Left kidney (tissue), 8 donors: ENCODE measurements around the gene GIMAP4. TPM values are rescaled to one million over a fixed set of nuclear protein-coding genes. Genes with fewer than 3 reads are reported as not detected.
"Not testable (repeated sequence)": the region's sequence is repeated elsewhere in the genome, so short reads cannot be mapped to it uniquely, and the experiment has no call there.

Experiments
- DNase-seq: peaks from one replicate; pipeline ENCODE4 v3.0.0-alpha.2; 2013
- long read RNA-seq, 8 donors: transcript quantifications; one replicate each; lab custom pipeline, GENCODE V29; 2026
- polyA plus RNA-seq: library from polyadenylated mRNA; unstranded; fragments of 120-200 nt; gene quantifications from one replicate; pipeline ENCODE4 v1.2.1, GENCODE V29; 2013; ENCODE audit not compliant: insufficient read length

GIMAP4 gene
- polyA plus RNA-seq = 26.3 TPM
- long read RNA-seq, donor 1, transcript GIMAP4-201 (3 exons, 2,060 nt) = major isoform, 13 of 13 reads
- long read RNA-seq, donor 1, partial matches to known transcripts = 0 of 13 reads
- long read RNA-seq, donor 1, other reads (novel, unspliced or antisense) = 0 of 13 reads
- long read RNA-seq, donor 2, transcript GIMAP4-201 (3 exons, 2,060 nt) = major isoform, 7 of 7 reads
- long read RNA-seq, donor 2, partial matches to known transcripts = 0 of 7 reads
- long read RNA-seq, donor 2, other reads (novel, unspliced or antisense) = 0 of 7 reads
- long read RNA-seq, donor 3, transcript GIMAP4-201 (3 exons, 2,060 nt) = major isoform, 8 of 9 reads
- long read RNA-seq, donor 3, partial matches to known transcripts = 0 of 9 reads
- long read RNA-seq, donor 3, other reads (novel, unspliced or antisense) = 0 of 9 reads
- long read RNA-seq, donor 4 = 0 reads
- long read RNA-seq, donor 5, transcript GIMAP4-201 (3 exons, 2,060 nt) = major isoform, 15 of 26 reads
- long read RNA-seq, donor 5, partial matches to known transcripts = 0 of 26 reads
- long read RNA-seq, donor 5, other reads (novel, unspliced or antisense) = 10 of 26 reads
- long read RNA-seq, donor 6, partial matches to known transcripts = 0 of 3 reads
- long read RNA-seq, donor 6, other reads (novel, unspliced or antisense) = 0 of 3 reads
- long read RNA-seq, donor 7, transcript GIMAP4-201 (3 exons, 2,060 nt) = major isoform, 9 of 9 reads
- long read RNA-seq, donor 7, partial matches to known transcripts = 0 of 9 reads
- long read RNA-seq, donor 7, other reads (novel, unspliced or antisense) = 0 of 9 reads
- long read RNA-seq, donor 8, partial matches to known transcripts = 0 of 3 reads
- long read RNA-seq, donor 8, other reads (novel, unspliced or antisense) = 0 of 3 reads

DNA sequence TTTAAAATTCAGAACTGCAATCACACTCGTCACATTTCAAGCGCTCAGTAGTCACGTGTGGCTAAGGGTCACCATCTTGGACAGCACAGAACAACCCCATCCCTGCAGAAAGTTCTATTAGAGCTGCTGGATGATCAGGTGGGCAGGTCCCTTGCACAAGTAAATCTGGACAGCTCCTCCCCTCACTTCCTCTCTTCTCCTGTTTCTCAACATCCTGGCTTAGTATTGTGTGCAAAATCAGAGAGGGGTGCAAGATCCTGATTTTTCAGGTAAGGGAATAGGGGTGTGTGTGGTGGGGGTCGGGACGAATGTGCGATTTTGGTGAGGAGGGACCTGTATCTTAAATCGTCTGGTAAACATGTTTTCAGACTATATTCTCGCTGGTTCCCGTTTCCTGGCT is at the start of gene GIMAP4:
TSS of gene GIMAP4 (plus strand) at position 222 of the 400 bp plus-strand sequence. CDS start 2,512 bp downstream, outside the sequence.
- no peak for DNase-seq

DNA sequence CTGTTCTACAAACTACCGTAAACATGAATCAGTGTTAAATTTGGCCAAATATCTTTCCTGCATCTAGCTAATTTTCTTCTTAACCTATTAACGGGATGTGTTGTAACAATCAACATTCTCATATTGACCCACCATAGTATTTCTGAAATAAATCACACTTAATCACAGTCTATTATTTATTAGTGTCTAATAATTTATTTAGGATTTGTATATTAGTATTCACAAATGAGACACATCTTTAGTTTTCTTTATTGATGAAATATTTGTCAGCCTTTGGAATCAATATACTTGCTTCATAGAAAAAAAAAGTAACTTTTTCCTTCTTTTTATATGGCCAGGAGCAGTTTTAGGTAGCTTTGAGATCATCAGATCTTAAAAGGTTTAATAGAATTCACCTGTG is 47.9 kb upstream of the GIMAP4 start:
- no peak for DNase-seq

DNA sequence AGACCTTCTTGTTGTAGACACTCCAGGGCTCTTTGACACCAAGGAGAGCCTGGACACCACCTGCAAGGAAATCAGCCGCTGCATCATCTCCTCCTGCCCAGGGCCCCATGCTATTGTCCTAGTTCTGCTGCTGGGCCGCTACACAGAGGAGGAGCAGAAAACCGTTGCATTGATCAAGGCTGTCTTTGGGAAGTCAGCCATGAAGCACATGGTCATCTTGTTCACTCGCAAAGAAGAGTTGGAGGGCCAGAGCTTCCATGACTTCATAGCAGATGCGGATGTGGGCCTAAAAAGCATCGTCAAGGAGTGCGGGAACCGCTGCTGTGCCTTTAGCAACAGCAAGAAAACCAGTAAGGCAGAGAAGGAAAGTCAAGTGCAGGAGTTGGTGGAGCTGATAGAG is 47.0 kb upstream of the GIMAP4 start:
- DNase-seq = no peak

DNA sequence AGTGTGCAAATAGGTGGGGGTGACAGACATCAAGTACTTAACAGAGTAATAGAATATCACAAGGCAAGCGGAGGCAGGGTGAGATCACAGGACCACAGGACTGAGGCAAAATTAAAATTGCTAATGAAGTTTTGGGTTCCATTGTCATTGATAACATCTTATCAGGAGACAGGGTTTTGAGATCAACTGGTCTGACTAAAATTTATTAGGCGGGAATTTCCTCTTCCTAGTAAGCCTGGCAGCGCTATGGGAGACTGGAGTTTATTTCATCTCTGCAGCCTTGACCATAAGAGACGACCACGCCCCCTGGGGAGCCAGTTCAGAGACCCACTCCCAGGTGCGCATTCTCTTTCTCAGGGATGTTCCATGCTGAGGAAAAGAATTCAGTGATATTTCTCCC is 44.3 kb upstream of the GIMAP4 start:
- DNase-seq = not testable (repeated sequence)

DNA sequence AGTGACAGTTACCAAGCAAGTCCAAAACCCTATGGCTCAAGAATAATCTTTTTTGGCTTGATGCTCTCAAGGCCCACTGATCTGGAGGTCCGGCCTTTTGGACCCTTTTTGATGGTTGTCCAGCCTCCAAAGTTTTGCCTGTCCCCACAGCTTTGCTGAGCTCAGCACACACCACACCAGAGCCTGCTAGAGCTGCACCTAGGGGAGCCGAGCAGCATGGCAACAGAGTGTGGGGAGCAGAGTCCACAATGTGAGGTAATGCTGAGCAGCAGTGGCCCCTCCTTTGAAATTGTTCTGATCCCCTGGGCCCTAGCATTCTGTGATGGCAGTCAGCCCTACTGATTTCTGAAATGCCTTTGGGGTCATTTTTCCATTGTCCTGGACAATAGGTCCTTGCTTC is 43.2 kb upstream of the GIMAP4 start:
- DNase-seq = no peak

DNA sequence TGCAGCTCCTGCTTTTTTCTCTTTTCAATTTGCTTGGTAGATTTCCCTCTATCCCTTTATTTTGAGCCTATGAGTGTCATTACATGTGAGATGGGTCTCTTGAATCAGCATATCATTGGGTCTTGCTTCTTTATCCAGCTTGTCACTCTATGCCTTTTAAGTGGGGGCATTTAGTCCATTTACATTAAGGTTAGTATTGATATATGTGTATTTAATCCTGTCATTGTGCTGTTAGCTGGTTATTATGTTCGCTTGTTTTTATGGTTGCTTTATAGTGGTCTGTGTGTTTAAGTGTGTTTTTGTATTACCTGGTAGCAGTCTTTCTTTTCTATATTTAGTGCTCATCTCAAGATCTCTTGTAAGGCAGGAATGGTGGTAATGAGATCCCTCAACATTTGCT is 35.5 kb upstream of the GIMAP4 start:
- no peak for DNase-seq

DNA sequence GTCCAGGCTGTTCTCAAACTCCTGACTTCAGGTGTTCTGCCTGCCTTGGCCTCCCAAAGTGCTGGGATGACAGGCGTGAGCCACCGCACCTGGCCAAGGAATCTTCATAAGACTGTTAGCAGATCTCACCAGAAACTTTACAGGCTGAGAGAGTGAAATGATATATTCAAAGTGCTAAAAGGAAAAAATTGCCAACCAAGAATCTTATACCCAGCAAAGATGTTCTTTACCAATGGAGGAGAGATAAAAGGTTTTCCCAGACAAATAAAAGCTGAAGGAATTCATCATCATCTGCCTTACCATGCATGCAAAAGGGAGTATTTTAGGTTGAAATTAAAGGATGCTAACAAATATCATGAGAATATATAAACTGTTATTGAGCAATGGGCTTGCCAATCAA is 28.9 kb upstream of the GIMAP4 start:
- DNase-seq = no peak

DNA sequence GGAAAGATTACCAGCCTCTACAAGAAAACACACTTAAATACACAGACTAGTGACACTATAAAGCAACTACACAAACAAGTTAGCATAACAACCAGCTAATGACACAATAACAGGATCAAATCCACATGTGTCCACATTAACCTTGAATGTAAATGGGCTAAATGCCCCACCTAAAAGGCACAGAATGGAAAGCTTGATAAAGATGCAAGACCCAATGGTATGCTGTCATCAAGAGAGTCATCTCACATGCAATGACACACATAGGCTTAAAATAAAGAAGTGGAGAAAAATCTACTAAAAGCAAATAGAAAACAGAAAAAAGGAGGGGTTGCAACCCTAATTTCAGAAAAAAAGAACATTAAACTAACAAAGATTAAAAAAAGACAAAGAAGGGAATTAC is 14.0 kb upstream of the GIMAP4 start:
- DNase-seq = no peak

DNA sequence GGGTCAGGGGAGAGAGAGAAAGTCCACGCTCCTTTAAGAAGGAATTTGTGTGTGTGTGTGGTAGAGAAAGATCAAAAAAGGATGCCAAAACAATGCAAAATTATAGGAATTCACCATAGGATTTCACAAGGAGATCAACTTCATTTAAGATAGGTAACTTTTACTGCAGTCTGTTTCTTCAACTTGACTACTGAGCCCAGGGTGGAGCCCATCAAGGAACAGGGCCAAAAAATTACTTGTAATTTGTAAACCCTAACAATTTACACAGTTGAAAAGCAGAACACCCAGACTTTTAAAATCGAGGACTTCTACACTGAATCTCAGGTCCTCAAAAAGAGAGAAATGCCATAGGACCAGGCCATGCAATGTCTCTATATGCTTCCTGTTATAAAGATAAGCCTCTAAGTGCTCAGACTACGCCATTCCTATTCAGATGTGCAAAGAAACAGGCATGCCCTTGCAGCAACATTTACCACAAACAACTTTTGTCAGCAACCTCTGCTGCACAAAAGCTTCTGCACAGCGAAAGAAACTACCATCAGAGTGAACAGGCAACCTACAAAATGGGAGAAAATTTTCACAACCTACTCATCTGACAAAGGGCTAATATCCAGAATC is 10.6 kb upstream of the GIMAP4 start:
- DNase-seq = no peak

DNA sequence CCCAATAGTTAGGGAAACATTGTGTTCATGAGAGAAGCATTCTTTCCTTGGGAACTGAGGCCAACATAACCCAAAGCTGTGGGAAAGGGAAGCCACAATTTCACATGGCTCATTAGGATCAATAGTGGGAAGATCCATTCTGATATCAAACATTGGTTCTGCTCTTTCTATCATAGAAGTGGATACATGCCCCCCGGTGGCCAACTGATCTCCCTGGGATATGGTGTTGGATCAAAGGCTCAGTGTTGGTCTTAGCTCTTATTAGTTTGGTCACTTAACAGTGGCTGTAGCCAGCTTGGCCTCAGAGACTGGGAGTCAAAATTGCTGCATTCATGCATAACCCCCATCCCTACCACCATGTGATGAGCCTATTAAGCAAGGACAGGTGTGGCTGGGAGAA is 6.7 kb upstream of the GIMAP4 start:
- no peak for DNase-seq

DNA sequence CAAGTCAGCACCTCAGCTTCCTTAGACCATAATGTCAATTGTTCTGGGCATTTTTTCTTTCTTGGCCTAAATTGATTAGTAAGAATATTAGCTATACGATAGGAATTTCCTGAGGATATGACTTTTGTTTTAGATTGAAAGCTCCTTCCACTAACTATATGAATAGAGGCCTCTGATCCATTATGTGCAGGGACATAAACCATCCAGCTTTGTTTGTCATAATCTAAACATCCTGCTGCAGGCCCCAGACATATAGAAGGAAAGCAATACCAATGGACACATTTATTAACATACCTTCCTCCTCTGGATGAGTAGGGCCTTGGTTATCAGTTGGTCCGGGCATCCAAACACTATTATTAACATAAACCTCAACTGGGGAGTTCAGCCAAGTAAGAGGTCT is 4.3 kb upstream of the GIMAP4 start:
- no peak for DNase-seq

DNA sequence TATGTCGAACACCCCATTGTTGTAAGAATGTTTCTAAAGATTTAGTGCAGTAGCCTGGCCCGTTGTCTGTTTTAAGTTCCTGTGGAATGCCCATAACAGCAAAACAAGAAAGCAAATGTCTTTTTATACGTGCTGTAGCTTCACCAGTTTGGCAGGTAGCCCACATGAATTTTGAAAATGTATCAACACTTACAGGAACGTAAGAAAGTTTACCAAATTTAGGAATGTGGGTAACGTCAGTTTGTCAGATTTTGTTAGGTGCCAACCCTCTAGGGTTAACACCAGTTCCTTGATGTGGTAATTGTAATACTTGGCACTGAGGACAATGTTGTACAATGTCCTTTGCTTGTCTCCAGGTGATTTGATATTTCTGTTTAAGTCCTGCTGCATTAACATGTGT is 3.2 kb upstream of the GIMAP4 start:
- DNase-seq = no peak

DNA sequence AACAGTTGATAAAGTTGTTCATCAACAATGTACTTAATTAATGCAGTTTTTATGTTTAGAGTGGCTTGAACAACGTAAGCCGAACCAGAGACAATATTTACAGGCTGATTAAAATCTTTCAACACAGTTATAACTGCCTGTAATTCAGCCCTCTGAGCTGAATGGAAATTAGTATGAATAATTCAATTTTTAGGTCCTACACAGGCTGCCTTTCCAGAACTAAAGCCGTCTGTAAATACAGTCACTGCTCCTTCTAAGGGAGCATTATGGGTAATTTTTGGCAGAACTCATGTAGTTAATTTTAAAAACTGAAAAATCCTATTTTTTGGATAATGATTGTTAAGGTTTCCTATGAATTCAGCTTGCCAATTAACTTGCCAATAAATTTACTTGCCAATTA is 2.6 kb upstream of the GIMAP4 start:
- no peak for DNase-seq

DNA sequence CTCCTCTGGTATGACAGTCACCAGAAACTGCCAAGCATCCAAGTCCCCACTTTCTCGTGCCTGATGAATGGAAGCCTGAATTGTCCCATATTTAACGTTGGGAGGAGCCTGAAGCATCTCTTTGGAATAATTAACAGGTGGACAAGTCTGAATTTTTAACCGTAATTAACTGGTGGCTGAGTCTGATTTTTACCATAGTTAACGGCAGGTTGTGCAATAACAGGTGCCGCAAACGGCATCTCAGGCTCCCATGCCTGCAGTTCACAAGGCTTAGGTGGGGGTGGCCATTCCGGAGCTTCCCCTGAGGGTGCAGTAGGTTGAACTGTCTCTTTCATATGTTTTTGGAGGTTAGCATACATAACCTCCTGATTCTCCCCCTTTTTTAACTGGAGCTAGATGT is 2.0 kb upstream of the GIMAP4 start:
- no peak for DNase-seq

DNA sequence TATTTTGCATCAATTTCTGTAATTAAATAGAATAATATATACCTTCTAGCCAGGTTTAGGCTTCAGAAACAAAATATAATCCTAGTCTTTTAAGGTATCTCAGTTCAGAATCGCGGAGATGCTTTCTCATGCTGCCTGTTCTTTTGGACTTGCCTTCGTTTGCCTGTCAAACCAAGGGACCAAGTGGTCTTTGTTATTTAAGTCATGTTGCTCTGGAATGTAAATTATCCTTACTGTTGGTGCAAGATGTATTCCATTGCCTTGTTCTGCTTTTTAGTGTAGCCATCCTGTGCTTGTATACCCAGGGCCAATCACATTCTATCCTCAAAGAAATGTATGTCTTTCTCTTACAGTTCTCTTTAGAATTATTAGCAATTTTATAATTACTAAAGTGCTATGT is 1.1 kb upstream of the GIMAP4 start:
- DNase-seq = no peak

DNA sequence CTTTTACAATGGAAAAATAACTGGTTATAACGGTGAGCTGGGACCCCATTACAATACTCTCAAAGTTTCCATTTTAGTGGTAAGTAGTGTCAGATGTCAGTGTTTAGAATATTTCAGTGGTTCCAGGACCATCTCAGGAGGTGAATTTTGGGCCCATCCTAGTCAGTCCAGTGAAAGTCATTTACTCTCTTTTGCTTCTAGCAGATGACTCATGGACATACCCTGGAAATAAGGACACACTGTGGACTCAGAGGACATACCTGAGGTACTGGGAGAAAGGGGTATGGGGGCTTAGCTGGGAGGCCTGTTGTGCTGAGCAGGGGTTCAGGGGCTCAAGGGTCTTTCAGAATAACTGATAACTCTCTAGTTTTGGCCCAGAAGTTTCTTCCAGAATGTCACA is 618 bp upstream of the GIMAP4 start:
- DNase-seq = no peak

DNA sequence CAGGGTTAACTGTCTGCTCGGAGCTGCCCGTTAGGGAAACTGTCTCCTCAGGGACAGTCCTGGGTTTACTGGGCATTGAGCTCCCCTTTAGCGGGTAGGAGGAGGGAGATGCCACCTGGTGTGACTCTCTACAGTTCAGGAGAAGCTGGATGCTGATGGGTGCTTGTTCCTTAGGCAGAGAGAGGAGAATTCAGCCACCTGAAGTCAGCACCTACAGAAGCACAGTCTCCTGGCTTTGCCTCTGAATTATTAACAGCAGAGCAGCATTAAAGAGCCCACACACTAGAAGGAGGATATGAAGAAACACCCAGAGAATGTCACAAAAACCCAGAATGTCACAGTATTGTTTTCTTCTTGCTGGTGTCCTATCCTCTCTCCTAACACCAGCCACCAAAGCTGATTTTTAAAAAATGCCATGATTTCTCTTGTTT is 696 bp downstream of the GIMAP4 start:
- DNase-seq = no peak

DNA sequence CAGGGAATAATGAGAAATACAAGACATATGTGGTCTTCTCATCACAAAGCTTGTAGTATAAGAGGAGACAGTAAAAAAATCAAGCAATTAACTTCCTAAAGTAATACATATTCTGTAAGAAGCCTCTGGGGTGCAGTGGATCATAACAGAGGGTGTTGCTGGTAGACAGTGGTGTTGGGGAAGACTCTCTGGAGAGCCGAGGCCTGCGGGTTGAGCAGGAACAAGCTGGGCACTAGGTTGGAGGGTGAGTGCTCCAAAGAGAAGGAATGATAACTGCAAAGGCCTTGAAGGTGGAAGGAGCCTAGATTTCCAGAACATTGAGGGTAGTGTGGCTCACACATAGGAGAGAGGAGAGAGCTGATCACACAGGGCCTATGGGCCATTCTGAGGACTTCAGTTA is 1.5 kb downstream of the GIMAP4 start:
- DNase-seq = no peak

DNA sequence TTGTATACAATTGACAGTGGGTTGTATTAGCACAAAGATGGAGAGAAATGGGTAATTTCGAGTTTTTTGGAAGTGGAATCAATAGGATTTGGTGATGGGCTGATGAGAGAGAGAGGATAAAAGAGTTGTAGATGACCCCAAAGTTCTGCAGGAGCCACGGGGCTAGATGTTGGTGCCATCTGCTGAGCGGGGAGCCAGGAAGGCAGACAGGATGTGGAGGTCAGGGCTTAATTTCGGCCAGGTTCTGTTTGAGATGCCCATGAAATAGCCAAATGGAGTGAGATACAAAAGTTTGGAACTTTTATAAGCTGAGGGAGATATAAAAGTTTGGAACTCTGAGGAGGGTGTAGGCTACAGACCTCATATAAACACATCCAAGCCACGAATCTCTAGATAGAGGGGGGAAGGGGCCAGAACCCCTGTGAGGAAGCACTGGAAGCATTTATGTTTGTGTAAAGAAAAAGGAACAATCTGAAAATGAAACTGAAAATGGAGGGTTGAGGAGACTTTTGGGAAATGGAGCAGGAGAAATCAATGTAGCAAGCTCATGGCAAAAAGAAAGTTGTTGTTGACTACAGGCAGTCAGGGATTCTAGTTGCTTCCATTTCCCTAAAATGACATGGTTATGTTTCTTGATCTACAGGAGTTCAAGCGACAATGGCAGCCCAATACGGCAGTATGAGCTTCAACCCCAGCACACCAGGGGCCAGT is 2.2 kb downstream of the GIMAP4 start:
- DNase-seq = no peak

DNA sequence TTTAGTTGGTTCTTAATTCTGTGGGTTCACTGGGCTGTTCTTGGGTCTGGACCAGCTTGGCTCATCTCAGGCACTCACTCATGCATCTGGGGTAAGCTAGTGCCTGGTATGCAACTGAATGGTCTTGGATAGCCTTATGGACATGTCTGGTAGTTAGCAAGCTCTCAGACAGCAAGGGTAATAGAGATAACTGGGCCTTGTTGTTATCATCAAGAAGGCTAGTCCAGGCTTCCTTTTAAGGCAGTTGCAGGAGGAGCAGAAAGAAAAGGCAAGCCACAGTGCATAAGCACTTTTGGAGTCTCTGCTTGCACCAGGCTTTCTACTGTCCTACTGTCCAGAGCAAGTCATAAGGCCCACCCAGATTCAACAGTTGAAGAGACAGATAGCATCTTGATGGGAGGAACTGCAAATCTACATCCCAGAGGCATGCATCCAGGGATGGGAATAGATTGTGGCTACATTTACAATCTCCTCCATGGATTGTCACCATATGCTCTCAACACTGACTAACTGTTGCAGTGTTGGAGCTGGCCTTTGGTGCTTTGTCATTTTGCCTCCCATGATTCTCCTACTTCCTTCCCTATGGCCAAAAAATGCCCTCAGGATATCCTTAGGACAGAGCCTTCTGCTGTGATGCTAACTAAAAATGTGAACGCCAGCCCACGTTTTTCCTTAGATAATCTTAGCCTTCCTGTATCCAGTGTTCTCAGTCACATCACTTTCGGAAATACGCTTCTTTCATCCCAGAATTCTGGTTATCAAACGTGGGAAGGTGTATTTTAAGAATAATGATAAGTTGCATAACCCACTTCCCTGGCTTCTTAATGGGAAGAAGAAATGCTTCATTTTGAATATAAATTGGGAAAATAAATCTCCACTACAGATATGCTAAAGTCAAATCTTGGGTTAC is 3.6 kb downstream of the GIMAP4 start:
- DNase-seq = no peak

DNA sequence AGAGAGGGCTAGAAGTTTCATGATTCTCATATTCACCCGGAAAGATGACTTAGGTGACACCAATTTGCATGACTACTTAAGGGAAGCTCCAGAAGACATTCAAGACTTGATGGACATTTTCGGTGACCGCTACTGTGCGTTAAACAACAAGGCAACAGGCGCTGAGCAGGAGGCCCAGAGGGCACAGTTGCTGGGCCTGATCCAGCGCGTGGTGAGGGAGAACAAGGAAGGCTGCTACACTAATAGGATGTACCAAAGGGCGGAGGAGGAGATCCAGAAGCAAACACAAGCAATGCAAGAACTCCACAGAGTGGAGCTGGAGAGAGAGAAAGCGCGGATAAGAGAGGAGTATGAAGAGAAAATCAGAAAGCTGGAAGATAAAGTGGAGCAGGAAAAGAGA is 5.3 kb downstream of the GIMAP4 start:
- no peak for DNase-seq
